ENCODE data around the gene POTEF. TPM values are rescaled to one million over a fixed set of nuclear protein-coding genes. Genes with fewer than 3 reads are reported as not detected.
"Not testable (repeated sequence)": the region's sequence is repeated elsewhere in the genome, so short reads cannot be mapped to it uniquely, and the experiment has no call there.

POTEF gene
- total RNA-seq, 2 donors from 2014 or later = not detected

DNA sequence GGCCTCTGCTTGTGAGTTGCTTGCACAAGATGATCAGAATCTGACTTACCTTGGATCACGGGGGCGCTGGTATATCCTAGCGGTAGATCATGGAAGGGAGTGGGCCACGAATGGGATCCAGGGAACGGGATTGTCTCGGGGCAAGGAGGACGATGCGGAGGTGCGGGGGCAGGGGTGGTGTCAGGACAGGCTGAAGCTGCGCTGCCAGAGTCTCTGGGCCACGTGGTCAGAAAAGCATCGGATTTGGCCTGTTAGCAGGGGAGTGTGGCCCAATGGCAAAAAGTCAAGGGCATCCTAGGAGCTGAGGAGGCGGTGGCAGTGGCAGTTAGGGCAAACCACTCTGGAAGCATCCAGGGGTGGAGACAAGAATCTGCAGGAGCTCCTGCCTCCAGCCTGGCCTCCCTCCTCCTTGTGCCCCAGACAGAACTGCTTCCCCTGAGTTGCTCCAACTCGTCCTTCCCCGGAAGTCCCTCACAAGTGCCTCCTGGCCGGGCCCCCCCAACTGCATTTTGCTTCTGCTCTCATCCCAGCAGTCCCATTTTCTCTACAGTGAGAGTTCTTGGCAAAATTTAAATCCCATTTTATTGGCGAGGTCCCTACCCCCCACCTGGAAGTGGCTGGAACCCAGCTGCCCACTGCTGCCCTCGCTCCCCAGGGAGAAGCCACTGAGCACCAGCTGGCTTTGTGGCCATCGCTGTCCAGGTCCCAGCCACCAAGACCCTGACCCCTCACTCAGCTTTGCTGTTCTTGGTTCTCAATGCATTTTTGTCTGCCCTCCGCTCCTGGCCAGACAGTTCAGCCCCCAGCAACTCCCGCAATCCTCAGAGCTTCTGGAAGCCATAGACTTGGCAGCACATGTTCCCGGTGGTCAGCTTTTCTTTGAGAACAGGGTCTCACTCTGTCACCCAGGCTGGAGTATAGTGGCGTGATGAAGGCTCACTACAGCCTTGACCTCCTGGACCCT, 21.4 kb upstream of the POTEF start:
- no peak overlapping the region for H3K27ac ChIP-seq
- no peak for DNase-seq (ENCODE audit: low spot score)
- no peak overlapping the region for H3K4me3 ChIP-seq
- TF ChIP-seq, protein P1, sequence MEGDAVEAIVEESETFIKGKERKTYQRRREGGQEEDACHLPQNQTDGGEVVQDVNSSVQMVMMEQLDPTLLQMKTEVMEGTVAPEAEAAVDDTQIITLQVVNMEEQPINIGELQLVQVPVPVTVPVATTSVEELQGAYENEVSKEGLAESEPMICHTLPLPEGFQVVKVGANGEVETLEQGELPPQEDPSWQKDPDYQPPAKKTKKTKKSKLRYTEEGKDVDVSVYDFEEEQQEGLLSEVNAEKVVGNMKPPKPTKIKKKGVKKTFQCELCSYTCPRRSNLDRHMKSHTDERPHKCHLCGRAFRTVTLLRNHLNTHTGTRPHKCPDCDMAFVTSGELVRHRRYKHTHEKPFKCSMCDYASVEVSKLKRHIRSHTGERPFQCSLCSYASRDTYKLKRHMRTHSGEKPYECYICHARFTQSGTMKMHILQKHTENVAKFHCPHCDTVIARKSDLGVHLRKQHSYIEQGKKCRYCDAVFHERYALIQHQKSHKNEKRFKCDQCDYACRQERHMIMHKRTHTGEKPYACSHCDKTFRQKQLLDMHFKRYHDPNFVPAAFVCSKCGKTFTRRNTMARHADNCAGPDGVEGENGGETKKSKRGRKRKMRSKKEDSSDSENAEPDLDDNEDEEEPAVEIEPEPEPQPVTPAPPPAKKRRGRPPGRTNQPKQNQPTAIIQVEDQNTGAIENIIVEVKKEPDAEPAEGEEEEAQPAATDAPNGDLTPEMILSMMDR (IDR thresholded peaks at IDR 0.05) = no peak
- H3K36me3 ChIP-seq = peaks cover 17% of the 10 kb centered on the region
- no peaks in the 10 kb centered on the region for H3K9me3 ChIP-seq
- H3K27me3 ChIP-seq (replicated peaks; ENCODE audit: insufficient read depth) = no peaks in the 10 kb centered on the region
- H3K4me1 ChIP-seq (ENCODE audit: control insufficient read depth in 1 of 2, low read depth in 2 of 2) = no peaks in the 10 kb centered on the region
- ATAC-seq (ENCODE audit: insufficient number of reproducible peaks, low FRiP score, low read depth) = no peak

DNA sequence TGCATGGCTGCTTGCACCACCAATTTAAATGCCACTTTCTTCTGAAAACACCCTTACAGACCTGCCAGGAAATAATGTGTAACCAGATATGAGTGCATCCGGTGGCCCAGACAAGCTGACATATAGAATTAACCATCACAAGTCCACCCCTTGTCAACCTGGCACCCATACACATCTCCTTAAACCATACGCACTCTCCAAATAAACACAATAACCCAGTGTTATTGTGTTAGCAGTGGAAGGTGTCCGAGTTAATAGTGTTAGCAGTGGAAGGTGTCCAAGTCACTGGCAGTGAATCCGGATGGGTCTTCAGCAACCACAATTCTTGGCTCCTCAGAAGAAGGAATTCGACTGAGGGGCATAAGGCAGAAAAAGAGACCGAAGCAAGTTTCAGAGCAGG, 19.5 kb upstream of the POTEF start:
- not testable (repeated sequence) for ATAC-seq (ENCODE audit: insufficient number of reproducible peaks, low FRiP score, low read depth); H3K4me3 ChIP-seq; H3K36me3 ChIP-seq; H3K27me3 ChIP-seq (replicated peaks; ENCODE audit: insufficient read depth); H3K27ac ChIP-seq; H3K4me1 ChIP-seq (ENCODE audit: control insufficient read depth in 1 of 2, low read depth in 2 of 2); H3K9me3 ChIP-seq; DNase-seq (ENCODE audit: low spot score)

DNA sequence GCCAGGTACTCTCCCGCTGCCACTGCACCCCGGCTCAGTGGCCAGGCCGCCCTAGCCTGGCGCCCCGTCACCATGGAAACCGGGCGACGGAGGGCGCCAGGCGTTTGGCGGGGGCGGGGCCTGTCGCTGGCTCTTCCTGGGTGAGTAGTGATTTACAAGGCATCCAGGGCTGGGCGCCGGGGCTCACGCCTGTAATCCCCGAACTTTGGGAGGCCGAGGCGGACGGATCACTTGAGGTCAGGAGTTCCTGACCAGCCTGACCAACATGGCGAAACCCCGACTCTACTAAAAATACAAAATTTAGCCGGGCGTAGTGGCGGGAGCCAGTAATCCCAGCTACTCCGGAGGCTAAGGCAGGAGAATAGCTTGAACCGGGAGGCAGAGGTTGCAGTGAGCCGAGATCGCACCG, 16.0 kb upstream of the POTEF start, which contains the start of gene CCDC74B:
Gene CCDC74B, minus strand, starts transcription at position 107 of the 409 bp plus-strand sequence. CDS start 116 bp downstream, outside the sequence.
- peak within 1 kb of the TSS; percentile 70 for H3K4me3 ChIP-seq
- H3K27me3 ChIP-seq (replicated peaks; ENCODE audit: insufficient read depth); DNase-seq (ENCODE audit: low spot score); H3K4me1 ChIP-seq (ENCODE audit: control insufficient read depth in 1 of 2, low read depth in 2 of 2); H3K9me3 ChIP-seq; H3K36me3 ChIP-seq; H3K27ac ChIP-seq: not testable (repeated sequence)
- ATAC-seq (ENCODE audit: insufficient number of reproducible peaks, low FRiP score, low read depth) = peak; percentile 67

DNA sequence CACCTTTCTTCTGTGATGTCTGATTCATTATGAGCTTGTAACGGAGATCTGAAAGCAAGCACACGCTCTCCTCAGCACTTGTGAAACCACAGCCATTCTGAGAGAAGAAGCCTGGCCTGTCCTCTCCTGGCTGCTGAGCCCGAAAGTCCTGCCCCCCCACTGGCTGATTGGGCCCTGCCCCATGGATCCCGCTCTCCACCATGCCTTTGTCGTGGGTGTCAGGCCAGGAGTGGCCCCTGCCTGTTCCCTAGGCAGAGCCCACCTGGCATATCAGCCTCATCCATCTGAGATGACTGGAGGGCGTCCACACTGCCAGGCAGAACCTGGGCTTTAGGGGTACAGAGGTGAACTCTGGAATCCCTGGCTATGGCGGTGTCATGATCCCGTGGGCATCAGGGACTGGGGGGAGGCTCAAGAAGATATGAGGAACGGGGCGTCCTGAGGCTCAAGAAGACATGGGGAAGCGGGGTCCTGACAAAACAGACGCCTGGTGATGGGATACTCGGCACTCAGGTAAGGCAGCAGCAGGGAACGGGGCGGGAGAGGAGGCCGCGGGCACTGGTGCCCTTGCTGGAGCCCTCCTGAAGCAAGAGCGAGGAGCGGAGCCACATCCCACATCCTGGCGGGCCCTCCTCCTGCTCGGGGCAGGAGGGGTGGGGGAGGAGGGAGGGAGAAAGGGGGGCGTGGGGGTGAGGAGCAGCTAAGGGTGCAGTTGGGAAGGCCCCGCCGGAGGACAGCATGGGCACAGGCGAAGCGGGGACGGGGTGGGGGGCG, 14.4 kb upstream of the POTEF start:
- not testable (repeated sequence) for H3K27ac ChIP-seq; H3K4me1 ChIP-seq (ENCODE audit: control insufficient read depth in 1 of 2, low read depth in 2 of 2); H3K36me3 ChIP-seq; ATAC-seq (ENCODE audit: insufficient number of reproducible peaks, low FRiP score, low read depth); H3K27me3 ChIP-seq (replicated peaks; ENCODE audit: insufficient read depth); DNase-seq (ENCODE audit: low spot score); H3K4me3 ChIP-seq; H3K9me3 ChIP-seq

DNA sequence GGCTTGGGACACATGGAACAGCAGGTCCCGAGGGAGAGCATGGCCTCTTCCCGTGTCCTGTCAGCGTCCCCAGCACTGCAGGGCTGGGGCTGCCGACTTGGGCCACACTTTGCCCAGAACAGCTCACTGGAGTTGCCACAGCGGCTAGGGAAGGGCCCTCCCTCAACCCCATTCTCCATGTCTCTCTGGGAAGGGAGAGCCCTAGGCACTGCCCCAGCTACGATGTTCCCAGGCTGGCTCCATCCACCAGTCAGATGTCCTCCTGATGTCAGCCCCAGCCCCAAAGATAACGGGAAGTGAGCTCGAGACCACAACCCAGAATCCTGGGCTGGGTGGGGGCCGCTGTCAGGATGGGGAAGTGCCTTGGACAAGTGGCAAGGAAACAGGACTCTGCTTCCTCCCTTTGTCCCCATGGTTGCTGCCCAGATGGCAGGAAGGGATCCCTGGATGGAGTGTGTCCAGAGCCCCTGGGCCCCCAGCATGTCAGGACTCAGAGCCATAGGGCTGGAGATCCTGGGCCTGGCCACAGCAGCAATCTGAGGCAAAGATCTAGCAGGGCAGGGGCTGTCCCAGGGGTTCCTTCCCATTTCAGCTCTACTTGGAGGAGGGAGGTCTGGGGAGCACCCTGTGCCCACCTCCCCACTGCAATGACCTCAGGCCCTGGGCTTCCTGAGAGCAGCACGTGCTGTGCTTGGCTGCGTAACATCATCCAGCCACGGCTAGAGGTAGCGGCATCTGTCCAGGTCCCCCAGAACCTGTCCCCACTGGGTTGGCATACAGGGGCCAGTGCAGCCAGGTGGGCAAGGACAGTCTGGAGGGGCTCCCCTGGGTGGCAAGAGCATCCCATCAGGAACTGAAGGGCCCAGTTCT, 13.6 kb upstream of the POTEF start:
- not testable (repeated sequence) for ATAC-seq (ENCODE audit: insufficient number of reproducible peaks, low FRiP score, low read depth); DNase-seq (ENCODE audit: low spot score); H3K4me3 ChIP-seq; H3K36me3 ChIP-seq; H3K9me3 ChIP-seq; H3K27me3 ChIP-seq (replicated peaks; ENCODE audit: insufficient read depth); H3K4me1 ChIP-seq (ENCODE audit: control insufficient read depth in 1 of 2, low read depth in 2 of 2); H3K27ac ChIP-seq

DNA sequence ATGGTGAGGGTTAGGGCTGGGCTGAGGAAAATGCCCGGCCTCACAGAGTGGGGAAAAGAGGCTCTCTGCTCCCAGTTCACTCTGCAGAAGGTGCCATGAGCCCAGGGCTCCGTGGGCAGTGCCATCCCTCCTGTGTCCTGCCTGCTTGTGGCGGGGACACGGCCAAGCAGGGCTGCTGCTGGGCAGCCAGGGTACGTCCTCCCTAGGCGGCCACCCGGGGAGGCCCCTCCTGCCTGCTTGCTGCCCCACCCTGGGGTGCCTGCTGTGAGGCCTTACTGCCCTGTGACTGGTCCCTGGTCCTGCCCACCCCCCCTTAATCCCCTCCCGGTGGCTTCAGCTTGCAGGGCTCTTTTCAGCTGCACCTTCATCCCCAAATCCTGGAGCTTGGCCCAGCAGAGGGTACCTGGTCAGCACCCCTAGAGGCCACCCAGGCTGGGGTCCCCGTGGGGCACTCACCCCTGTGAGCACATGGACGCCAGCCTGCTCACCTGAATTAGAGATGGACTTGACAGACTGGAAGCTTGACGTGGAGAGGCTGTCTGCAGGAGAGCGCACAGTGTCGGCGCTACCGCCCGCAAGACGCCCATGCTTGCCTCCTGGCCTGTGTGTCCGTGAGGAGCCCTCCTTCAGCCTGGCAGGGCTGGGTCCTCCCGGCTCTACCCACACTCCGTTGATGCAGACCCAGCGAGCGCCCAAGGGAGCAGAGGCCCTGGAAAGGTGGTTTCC, 12.8 kb upstream of the POTEF start:
- H3K36me3 ChIP-seq; H3K27ac ChIP-seq; H3K27me3 ChIP-seq (replicated peaks; ENCODE audit: insufficient read depth); H3K4me1 ChIP-seq (ENCODE audit: control insufficient read depth in 1 of 2, low read depth in 2 of 2); H3K4me3 ChIP-seq; ATAC-seq (ENCODE audit: insufficient number of reproducible peaks, low FRiP score, low read depth); H3K9me3 ChIP-seq; DNase-seq (ENCODE audit: low spot score): not testable (repeated sequence)

DNA sequence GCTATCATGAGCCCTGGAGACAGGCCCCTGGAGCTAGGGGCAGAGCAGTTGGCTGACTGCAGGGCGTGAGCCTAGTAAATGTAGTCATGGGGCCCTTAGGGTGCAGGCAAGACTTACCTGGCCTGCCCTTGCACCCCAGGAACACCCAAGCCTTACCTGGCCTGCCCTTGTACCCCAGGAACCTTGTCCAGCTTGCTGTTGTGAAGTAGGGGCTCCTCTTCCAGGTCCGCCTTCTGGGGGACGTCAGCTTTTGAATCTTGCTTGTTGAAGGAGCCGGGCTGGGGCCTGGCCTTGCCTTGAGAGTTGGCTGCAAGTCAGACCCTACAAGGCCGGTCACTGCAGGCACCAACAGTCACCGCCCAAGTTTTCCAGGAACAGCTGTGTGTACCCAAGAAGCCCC, 12.0 kb upstream of the POTEF start:
- not testable (repeated sequence) for H3K4me3 ChIP-seq; DNase-seq (ENCODE audit: low spot score); H3K4me1 ChIP-seq (ENCODE audit: control insufficient read depth in 1 of 2, low read depth in 2 of 2); H3K27ac ChIP-seq; H3K36me3 ChIP-seq; H3K9me3 ChIP-seq; ATAC-seq (ENCODE audit: insufficient number of reproducible peaks, low FRiP score, low read depth); H3K27me3 ChIP-seq (replicated peaks; ENCODE audit: insufficient read depth)

DNA sequence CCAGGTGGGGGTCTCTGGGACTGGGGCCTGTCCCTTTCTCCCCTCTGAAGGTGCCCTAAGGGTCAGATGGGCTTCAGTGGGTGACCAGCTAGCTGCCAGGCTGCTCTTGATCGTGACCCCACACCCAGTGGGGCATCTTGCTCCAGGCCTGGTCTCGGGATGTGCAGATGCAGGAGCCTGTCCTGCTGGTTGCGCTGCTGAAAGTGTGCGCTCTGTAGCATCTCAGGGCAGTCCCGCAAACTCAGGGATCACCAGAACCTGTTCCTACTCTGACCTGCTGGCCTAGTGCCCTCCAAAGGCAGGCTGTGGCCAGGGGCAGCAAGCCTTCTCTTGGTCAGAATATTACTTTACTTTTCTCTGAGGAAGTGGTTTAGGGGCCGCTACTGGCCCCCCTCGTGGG, 11.5 kb upstream of the POTEF start:
- H3K4me3 ChIP-seq; DNase-seq (ENCODE audit: low spot score); H3K27ac ChIP-seq; ATAC-seq (ENCODE audit: insufficient number of reproducible peaks, low FRiP score, low read depth); H3K9me3 ChIP-seq; H3K36me3 ChIP-seq; H3K4me1 ChIP-seq (ENCODE audit: control insufficient read depth in 1 of 2, low read depth in 2 of 2); H3K27me3 ChIP-seq (replicated peaks; ENCODE audit: insufficient read depth): not testable (repeated sequence)

DNA sequence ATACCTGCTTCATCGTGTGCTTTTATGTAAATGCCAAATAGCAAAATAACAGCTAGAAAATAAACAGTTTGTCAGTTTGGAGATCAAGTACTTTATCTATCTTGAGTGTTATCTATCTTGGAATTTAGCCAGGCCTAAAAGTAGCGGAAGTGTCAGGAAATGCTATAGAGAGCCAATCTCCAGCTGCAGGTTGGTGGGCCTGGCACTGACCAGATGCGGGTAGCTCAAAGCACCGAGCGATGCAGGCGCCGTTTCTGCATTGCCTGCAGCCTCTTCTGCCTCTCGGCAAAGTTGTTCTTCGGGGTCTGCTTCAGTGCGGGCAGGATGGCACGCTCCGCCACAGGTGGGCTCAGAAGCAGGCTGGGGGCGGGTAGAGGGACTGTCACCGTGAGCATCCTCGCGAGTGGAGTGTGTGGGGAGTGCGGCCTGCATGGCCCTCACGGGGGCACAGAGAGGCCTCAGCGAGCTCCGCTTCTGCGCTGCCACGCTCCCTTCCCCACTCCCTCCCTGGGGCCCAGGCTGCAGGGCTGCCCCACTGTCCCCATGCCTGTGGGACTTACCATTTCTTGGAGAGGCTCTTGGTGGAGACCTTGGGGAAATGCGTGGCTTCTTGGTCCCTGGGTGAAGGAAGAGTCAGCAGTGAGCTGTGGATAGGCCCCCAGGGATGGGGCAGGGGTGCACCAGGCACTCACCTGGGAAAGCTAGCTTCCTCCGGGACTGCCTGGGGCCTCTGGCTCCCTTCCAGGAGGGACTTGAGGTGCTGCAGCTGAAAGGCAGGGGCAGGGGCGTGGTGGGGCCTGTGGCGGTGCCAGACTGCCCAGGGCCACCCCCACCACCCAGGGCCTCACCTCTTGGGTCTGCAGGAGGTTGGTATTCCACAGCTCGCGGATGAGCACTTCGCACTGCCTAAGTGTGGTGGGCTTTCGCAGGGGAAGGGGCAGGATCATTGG, 10.6 kb upstream of the POTEF start:
- not testable (repeated sequence) for H3K36me3 ChIP-seq; H3K4me3 ChIP-seq; H3K4me1 ChIP-seq (ENCODE audit: control insufficient read depth in 1 of 2, low read depth in 2 of 2); ATAC-seq (ENCODE audit: insufficient number of reproducible peaks, low FRiP score, low read depth); H3K27me3 ChIP-seq (replicated peaks; ENCODE audit: insufficient read depth); H3K27ac ChIP-seq; H3K9me3 ChIP-seq; DNase-seq (ENCODE audit: low spot score)

Data from thoracic aorta (tissue), 2 donors.